Hepatocyte (in vitro differentiated cells): Measurements from ENCODE around the gene MAP4K2. TPM values are rescaled to one million over a fixed set of nuclear protein-coding genes. Genes with fewer than 3 reads are reported as not detected.

Experiments used
- DNase-seq: peaks from one replicate; pipeline ENCODE4 v3.0.0-alpha.2; 2016; ENCODE audit warnings: low spot score
- H2AFZ ChIP-seq: fragments of 200-600 bp; sonication (generic); 2 replicates; pipeline ENCODE4 v1.6.0; 2016; ENCODE audit warnings: antibody characterized with exemption, mild to moderate bottlenecking
- H3K27ac ChIP-seq: fragments of 200-600 bp; sonication (generic); 2 replicates; pipeline ENCODE4 v1.5.1; 2016; ENCODE audit warnings: mild to moderate bottlenecking
- H3K27me3 ChIP-seq: fragments of 200-600 bp; sonication (generic); 2 replicates; pipeline ENCODE4 v1.6.1; 2016
- H3K36me3 ChIP-seq: fragments of 200-600 bp; sonication (generic); replicated peaks from 2 replicates; pipeline ENCODE4 v1.5.1; 2016; ENCODE audit warnings: low read depth; ENCODE audit not compliant: insufficient read depth
- H3K4me1 ChIP-seq: fragments of 200-600 bp; sonication (generic); 2 replicates; pipeline ENCODE4 v1.5.1; 2016; ENCODE audit warnings: mild to moderate bottlenecking, moderate library complexity; ENCODE audit not compliant: insufficient read depth
- H3K4me2 ChIP-seq: fragments of 200-600 bp; sonication (generic); 2 replicates; pipeline ENCODE4 v1.6.0; 2016
- H3K4me3 ChIP-seq: fragments of 200-600 bp; sonication (generic); 2 replicates; pipeline ENCODE4 v1.5.1; 2016; ENCODE audit warnings: mild to moderate bottlenecking
- H3K79me2 ChIP-seq: fragments of 200-600 bp; sonication (generic); 2 replicates; pipeline ENCODE4 v1.6.0; 2017; ENCODE audit warnings: mild to moderate bottlenecking
- H3K9me2 ChIP-seq: fragments of 200-600 bp; sonication (generic); replicated peaks from 2 replicates; pipeline ENCODE4 v1.6.0; 2017; ENCODE audit warnings: mild to moderate bottlenecking; ENCODE audit not compliant: insufficient read depth
- H3K9me3 ChIP-seq: fragments of 200-600 bp; sonication (generic); 2 replicates; pipeline ENCODE4 v1.5.1; 2016; ENCODE audit warnings: low read depth, mild to moderate bottlenecking
- H4K20me1 ChIP-seq: fragments of 200-600 bp; sonication (generic); 2 replicates; pipeline ENCODE4 v1.6.0; 2016; ENCODE audit warnings: mild to moderate bottlenecking; ENCODE audit not compliant: insufficient read depth, poor library complexity, severe bottlenecking
- EZH2 ChIP-seq: fragments of 200-600 bp; sonication (generic); IDR thresholded peaks from 2 replicates; pipeline ENCODE4 v1.6.1; 2016; ENCODE audit warnings: antibody characterized with exemption, mild to moderate bottlenecking, borderline replicate concordance
- EZH2phosphoT487 ChIP-seq: fragments of 200-600 bp; sonication (generic); IDR thresholded peaks from one replicate; pipeline ENCODE4 v1.6.1; 2018; ENCODE audit warnings: antibody characterized with exemption, mild to moderate bottlenecking, low read depth, moderate library complexity; ENCODE audit not compliant: unreplicated experiment, severe bottlenecking
- WGBS: methylation state at CpG from one replicate; pipeline ENCODE4 v1.1.6; 2016; ENCODE audit warnings: low lambda C conversion rate; ENCODE audit errors: missing lambda C conversion rate; 5-methylcytosine and 5-hydroxymethylcytosine counted together
- polyA plus RNA-seq: library from polyadenylated mRNA; unstranded; fragments of >200 nt; fragmentation: Nextera tagmentation; extraction: Ambion mirVana; gene quantifications from 2 replicates; pipeline ENCODE4 v1.2.1, GENCODE V29; 2016
- total RNA-seq: library from RNA; depleted of rRNA; stranded (reverse); fragments of >200 nt; gene quantifications from 2 replicates; pipeline ENCODE4 v1.2.3, GENCODE V29; 2014
- TF ChIP-seq, protein P1 (sequence below): fragments of 200-600 bp; sonication (generic); IDR thresholded peaks from 2 replicates; pipeline ENCODE4 v1.5.1; 2016; ENCODE audit warnings: antibody characterized with exemption, mild to moderate bottlenecking; ENCODE audit not compliant: poor library complexity

Gene MAP4K2
- total and polyA plus RNA-seq, 2 experiments from 2014 or later: 7.8 to 9.0 TPM

- H3K4me2 ChIP-seq: no peak overlapping the region
- no peak overlapping the region for H3K4me3 ChIP-seq
- TF ChIP-seq, protein P1, sequence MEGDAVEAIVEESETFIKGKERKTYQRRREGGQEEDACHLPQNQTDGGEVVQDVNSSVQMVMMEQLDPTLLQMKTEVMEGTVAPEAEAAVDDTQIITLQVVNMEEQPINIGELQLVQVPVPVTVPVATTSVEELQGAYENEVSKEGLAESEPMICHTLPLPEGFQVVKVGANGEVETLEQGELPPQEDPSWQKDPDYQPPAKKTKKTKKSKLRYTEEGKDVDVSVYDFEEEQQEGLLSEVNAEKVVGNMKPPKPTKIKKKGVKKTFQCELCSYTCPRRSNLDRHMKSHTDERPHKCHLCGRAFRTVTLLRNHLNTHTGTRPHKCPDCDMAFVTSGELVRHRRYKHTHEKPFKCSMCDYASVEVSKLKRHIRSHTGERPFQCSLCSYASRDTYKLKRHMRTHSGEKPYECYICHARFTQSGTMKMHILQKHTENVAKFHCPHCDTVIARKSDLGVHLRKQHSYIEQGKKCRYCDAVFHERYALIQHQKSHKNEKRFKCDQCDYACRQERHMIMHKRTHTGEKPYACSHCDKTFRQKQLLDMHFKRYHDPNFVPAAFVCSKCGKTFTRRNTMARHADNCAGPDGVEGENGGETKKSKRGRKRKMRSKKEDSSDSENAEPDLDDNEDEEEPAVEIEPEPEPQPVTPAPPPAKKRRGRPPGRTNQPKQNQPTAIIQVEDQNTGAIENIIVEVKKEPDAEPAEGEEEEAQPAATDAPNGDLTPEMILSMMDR: no peak
- no peak for TF ChIP-seq EZH2
- TF ChIP-seq EZH2phosphoT487: no peak
- no peak overlapping the region for H2AFZ ChIP-seq
- no peak overlapping the region for H3K27ac ChIP-seq
- no peak for DNase-seq
- no peaks in the 10 kb centered on the region for H3K9me3 ChIP-seq
- H3K79me2 ChIP-seq: no peaks in the 10 kb centered on the region
- no peaks in the 10 kb centered on the region for H4K20me1 ChIP-seq
- no peaks in the 10 kb centered on the region for H3K27me3 ChIP-seq
- no peaks in the 10 kb centered on the region for H3K4me1 ChIP-seq
- no peaks in the 10 kb centered on the region for H3K36me3 ChIP-seq
- WGBS: 96% methylated on average over 22 of the region's 22 CpGs
- H3K9me2 ChIP-seq: no peaks in the 10 kb centered on the region
Measured at GRCh38 chr11:64827451-64827839, 24.4 kb upstream of the MAP4K2 start.

- Histone ChIP-seq H3K27ac (no peak overlapping the region), H3K27me3 (no peaks in the 10 kb centered on the region), H3K36me3 (no peaks in the 10 kb centered on the region), H4K20me1 (no peaks in the 10 kb centered on the region), H3K79me2 (no peaks in the 10 kb centered on the region), H3K4me3 (no peak overlapping the region), H2AFZ (no peak overlapping the region), H3K4me1 (no peaks in the 10 kb centered on the region), H3K4me2 (no peak overlapping the region), H3K9me3 (no peaks in the 10 kb centered on the region), H3K9me2 (no peaks in the 10 kb centered on the region)
- TF ChIP-seq EZH2phosphoT487: no peak
- TF ChIP-seq, protein P1: no peak
- no peak for DNase-seq
- 97% methylated on average over 51 of the region's 52 CpGs for WGBS
Measured at GRCh38 chr11:64826578-64827450, 23.8 kb upstream of the MAP4K2 start.

GRCh38 chr11:64826062-64826461 lies 23.0 kb upstream of the MAP4K2 start:
- H3K4me1 ChIP-seq: no peaks in the 10 kb centered on the region
- TF ChIP-seq, protein P1: no peak
- no peak for TF ChIP-seq EZH2phosphoT487
- no peak for TF ChIP-seq EZH2
- H3K9me2 ChIP-seq: no peaks in the 10 kb centered on the region
- H3K79me2 ChIP-seq: no peaks in the 10 kb centered on the region
- no peak overlapping the region for H2AFZ ChIP-seq
- H3K9me3 ChIP-seq: no peaks in the 10 kb centered on the region
- no peak overlapping the region for H3K4me3 ChIP-seq
- 91% methylated on average over 7 of the region's 7 CpGs for WGBS
- DNase-seq: no peak
- no peak overlapping the region for H3K27ac ChIP-seq
- no peak overlapping the region for H3K4me2 ChIP-seq
- H4K20me1 ChIP-seq: no peaks in the 10 kb centered on the region
- no peaks in the 10 kb centered on the region for H3K27me3 ChIP-seq
- no peaks in the 10 kb centered on the region for H3K36me3 ChIP-seq
